ENCODE data around the gene AUTS2. TPM values are rescaled to one million over a fixed set of nuclear protein-coding genes. Genes with fewer than 3 reads are reported as not detected.

The AUTS2 gene
- total and polyA plus RNA-seq, 10 donors = 6.1 to 54.8 (median 29.1) TPM

- WGBS, 5 donors = 53 to 71% (median 70%) methylated on average over 2 of the region's 2 CpGs
- intact Hi-C loops (cut with DNase I; ENCODE audit: low total_unique reads) = no loop called here
- H3K36me3 ChIP-seq = no peaks in the 10 kb centered on the region
Measured at GRCh38 chr7:69622014-69622835, 23.9 kb downstream of the AUTS2 start.

GRCh38 chr7:69622960-69623359 is 24.7 kb downstream of the AUTS2 start:
- Histone ChIP-seq H3K27ac (no peak overlapping the region), H3K36me3 (no peaks in the 10 kb centered on the region), H3K9me3 (no peaks in the 10 kb centered on the region), H3K4me3 (no peak overlapping the region), H3K4me1 (no peaks in the 10 kb centered on the region), H3K27me3 (replicated peaks in 1 of 7) (no peaks in the 10 kb centered on the region)
- WGBS, 5 donors = 80 to 90% (median 83%) methylated on average over 3 of the region's 3 CpGs
- TF ChIP-seq POLR2AphosphoS5 (IDR thresholded peaks at IDR 0.05) (no peak), POLR2A (IDR thresholded peaks at IDR 0.05) (no peak)
- TF ChIP-seq, protein P1, sequence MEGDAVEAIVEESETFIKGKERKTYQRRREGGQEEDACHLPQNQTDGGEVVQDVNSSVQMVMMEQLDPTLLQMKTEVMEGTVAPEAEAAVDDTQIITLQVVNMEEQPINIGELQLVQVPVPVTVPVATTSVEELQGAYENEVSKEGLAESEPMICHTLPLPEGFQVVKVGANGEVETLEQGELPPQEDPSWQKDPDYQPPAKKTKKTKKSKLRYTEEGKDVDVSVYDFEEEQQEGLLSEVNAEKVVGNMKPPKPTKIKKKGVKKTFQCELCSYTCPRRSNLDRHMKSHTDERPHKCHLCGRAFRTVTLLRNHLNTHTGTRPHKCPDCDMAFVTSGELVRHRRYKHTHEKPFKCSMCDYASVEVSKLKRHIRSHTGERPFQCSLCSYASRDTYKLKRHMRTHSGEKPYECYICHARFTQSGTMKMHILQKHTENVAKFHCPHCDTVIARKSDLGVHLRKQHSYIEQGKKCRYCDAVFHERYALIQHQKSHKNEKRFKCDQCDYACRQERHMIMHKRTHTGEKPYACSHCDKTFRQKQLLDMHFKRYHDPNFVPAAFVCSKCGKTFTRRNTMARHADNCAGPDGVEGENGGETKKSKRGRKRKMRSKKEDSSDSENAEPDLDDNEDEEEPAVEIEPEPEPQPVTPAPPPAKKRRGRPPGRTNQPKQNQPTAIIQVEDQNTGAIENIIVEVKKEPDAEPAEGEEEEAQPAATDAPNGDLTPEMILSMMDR (IDR thresholded peaks at IDR 0.05 in 8 of 11, conservative IDR thresholded peaks at IDR 0.05 in 3 of 11) = no peak
- DNase-seq = no peak
- intact Hi-C loops (cut with DNase I; ENCODE audit: low total_unique reads) = no loop called here

More at GRCh38 chr7:69622014-69622835, 23.9 kb downstream of the AUTS2 start:
- no peak overlapping the region for H3K27ac ChIP-seq
- no peaks in the 10 kb centered on the region for H3K27me3 ChIP-seq (replicated peaks in 1 of 7)
- no peak for TF ChIP-seq POLR2A (IDR thresholded peaks at IDR 0.05)
- TF ChIP-seq POLR2AphosphoS5 (IDR thresholded peaks at IDR 0.05) = no peak
- H3K4me1 ChIP-seq = no peaks in the 10 kb centered on the region
- no peak overlapping the region for H3K4me3 ChIP-seq
- no peaks in the 10 kb centered on the region for H3K9me3 ChIP-seq
- no peak for DNase-seq

GRCh38 chr7:69624435-69625230 is 26.4 kb downstream of the AUTS2 start:
- no peaks in the 10 kb centered on the region for H3K27me3 ChIP-seq (replicated peaks in 1 of 7)
- H3K27ac ChIP-seq = no peak overlapping the region
- intact Hi-C loops (cut with DNase I; ENCODE audit: low total_unique reads) = no loop called here
- no peaks in the 10 kb centered on the region for H3K9me3 ChIP-seq
- TF ChIP-seq POLR2AphosphoS5 (IDR thresholded peaks at IDR 0.05) = no peak
- TF ChIP-seq POLR2A (IDR thresholded peaks at IDR 0.05) = no peak
- TF ChIP-seq, protein P1 (IDR thresholded peaks at IDR 0.05 in 8 of 11, conservative IDR thresholded peaks at IDR 0.05 in 3 of 11) = no peak
- 84 to 93% (median 86%) methylated on average over 8 of the region's 8 CpGs for WGBS, 5 donors
- DNase-seq = no peak
- H3K4me3 ChIP-seq = no peak overlapping the region
- H3K36me3 ChIP-seq = no peaks in the 10 kb centered on the region
- peaks cover 0 to 4% (median 0%) of the 10 kb centered on the region in 6 donors for H3K4me1 ChIP-seq

DNA sequence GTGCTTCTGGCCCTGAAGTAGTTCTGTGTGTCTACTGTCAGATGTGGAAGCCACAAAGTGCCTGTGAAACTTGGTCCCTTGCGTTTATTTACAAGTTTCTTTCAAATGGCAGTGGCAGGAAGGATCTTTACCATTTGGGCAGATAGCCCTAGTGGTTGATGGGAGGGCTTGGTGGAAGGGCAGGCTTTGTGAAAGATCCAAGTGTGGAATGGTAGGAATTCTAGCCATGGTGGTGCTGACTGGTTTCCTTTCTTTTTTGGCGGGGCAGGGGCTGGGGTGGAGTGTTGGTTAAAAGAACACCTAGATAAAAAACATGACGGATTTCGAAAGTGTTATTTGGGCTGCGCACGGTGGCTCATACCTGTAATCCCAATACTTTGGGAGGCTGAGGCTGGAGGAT is 27.0 kb downstream of the AUTS2 start:
- Histone ChIP-seq H3K4me1 (peaks cover 0 to 4% (median 0%) of the 10 kb centered on the region in 6 donors), H3K36me3 (no peaks in the 10 kb centered on the region), H3K9me3 (no peaks in the 10 kb centered on the region), H3K27me3 (replicated peaks in 1 of 7) (no peaks in the 10 kb centered on the region), H3K27ac (no peak overlapping the region), H3K4me3 (no peak overlapping the region)
- intact Hi-C loops (cut with DNase I; ENCODE audit: low total_unique reads) = no loop called here
- no peak for DNase-seq
- TF ChIP-seq POLR2AphosphoS5 (IDR thresholded peaks at IDR 0.05) (no peak), POLR2A (IDR thresholded peaks at IDR 0.05) (no peak)
- TF ChIP-seq, protein P1 (IDR thresholded peaks at IDR 0.05 in 8 of 11, conservative IDR thresholded peaks at IDR 0.05 in 3 of 11) = no peak
- WGBS, 5 donors = 85 to 91% (median 90%) methylated on average over 6 of the region's 6 CpGs

Measured in spleen (tissue), 11 donors.